HG02938 (cell line): ENCODE results near the gene TESK2.

ENCODE experiments used
- ATAC-seq: cut with Tn5 transposase; IDR thresholded peaks from one replicate; pipeline ENCODE4 v1.9.1; 2021; ENCODE audit warnings: mild to moderate bottlenecking, moderate library complexity; ENCODE audit not compliant: unreplicated experiment

TESK2 gene

GRCh38 chr1:45314266-45314665 lies 176.7 kb downstream of the TESK2 start:
- ATAC-seq, result no peak

- ATAC-seq, result no peak
These were observed 184.1 kb downstream of the TESK2 start for GRCh38 chr1:45306905-45307304.

GRCh38 chr1:45306319-45306718 lies 184.6 kb downstream of the TESK2 start:
- no peak for ATAC-seq

- no peak for ATAC-seq
These were observed 185.7 kb downstream of the TESK2 start for GRCh38 chr1:45305231-45305630.

- ATAC-seq, result no peak
These were observed 186.5 kb downstream of the TESK2 start for GRCh38 chr1:45304311-45305081.

GRCh38 chr1:45303520-45304310 lies 187.2 kb downstream of the TESK2 start:
- ATAC-seq, result peak; percentile 55

- no peak for ATAC-seq
These were observed 188.3 kb downstream of the TESK2 start for GRCh38 chr1:45302505-45303150.

- no peak for ATAC-seq
These were observed 190.3 kb downstream of the TESK2 start for GRCh38 chr1:45300669-45300997.

GRCh38 chr1:45299981-45300668 lies 190.8 kb downstream of the TESK2 start:
- no peak for ATAC-seq

- no peak for ATAC-seq
These were observed 191.7 kb downstream of the TESK2 start for GRCh38 chr1:45299296-45299695.

GRCh38 chr1:45297666-45298356 lies 193.2 kb downstream of the TESK2 start:
- ATAC-seq, result no peak
